Progenitor cell of endocrine pancreas (in vitro differentiated cells): ENCODE measurements around the gene MEGF6. TPM values are rescaled to one million over a fixed set of nuclear protein-coding genes. Genes with fewer than 3 reads are reported as not detected.

Experiments used
- DNase-seq: peaks from one replicate; pipeline ENCODE4 v3.0.0; 2021; ENCODE audit warnings: low spot score; ENCODE audit not compliant: unreplicated experiment
- H3K27ac Mint-ChIP-seq: 2 replicates; pipeline ENCODE4 v1.8.0; 2021; ENCODE audit warnings: mild to moderate bottlenecking, moderate library complexity, mixed read lengths
- H3K27me3 Mint-ChIP-seq: 2 replicates; pipeline ENCODE4 v1.8.0; 2021; ENCODE audit warnings: mixed read lengths
- H3K36me3 Mint-ChIP-seq: 2 replicates; pipeline ENCODE4 v1.8.0; 2022; ENCODE audit warnings: mixed read lengths; ENCODE audit not compliant: insufficient read depth
- H3K4me1 Mint-ChIP-seq: 2 replicates; pipeline ENCODE4 v1.8.0; 2021; ENCODE audit warnings: low read depth, mixed read lengths
- H3K4me3 Mint-ChIP-seq: 2 replicates; pipeline ENCODE4 v1.8.0; 2021; ENCODE audit warnings: low read depth, mild to moderate bottlenecking, moderate library complexity, mixed read lengths
- H3K9me3 Mint-ChIP-seq: 2 replicates; pipeline ENCODE4 v1.8.0; 2021; ENCODE audit warnings: low read depth, mixed read lengths
- CTCF ChIP-seq: fragments of 200-600 bp; sonication (generic); IDR thresholded peaks from one replicate; pipeline ENCODE4 v1.5.0; 2021; ENCODE audit warnings: antibody characterized with exemption, mild to moderate bottlenecking; ENCODE audit not compliant: unreplicated experiment
- total RNA-seq: library from RNA; stranded (reverse); gene quantifications from 2 replicates; pipeline ENCODE4 v1.2.1, GENCODE V29; 2021

Gene MEGF6
- total RNA-seq, 1 donor from 2014 or later, result 83.8 TPM

GRCh38 chr1:3555131-3555920 is 56.0 kb downstream of the MEGF6 start:
- no peaks in the 10 kb centered on the region for H3K27me3 Mint-ChIP-seq
- no peak for DNase-seq
- TF ChIP-seq CTCF, result no peak
- H3K27ac Mint-ChIP-seq, result no peak overlapping the region
- no peaks in the 10 kb centered on the region for H3K36me3 Mint-ChIP-seq
- no peaks in the 10 kb centered on the region for H3K9me3 Mint-ChIP-seq
- no peak overlapping the region for H3K4me3 Mint-ChIP-seq
- no peaks in the 10 kb centered on the region for H3K4me1 Mint-ChIP-seq

GRCh38 chr1:3553940-3554223 is 57.4 kb downstream of the MEGF6 start:
- no peaks in the 10 kb centered on the region for H3K9me3 Mint-ChIP-seq
- no peak overlapping the region for H3K4me3 Mint-ChIP-seq
- no peaks in the 10 kb centered on the region for H3K4me1 Mint-ChIP-seq
- no peak overlapping the region for H3K27ac Mint-ChIP-seq
- no peak for TF ChIP-seq CTCF
- H3K27me3 Mint-ChIP-seq, result no peaks in the 10 kb centered on the region
- DNase-seq, result no peak
- no peaks in the 10 kb centered on the region for H3K36me3 Mint-ChIP-seq

GRCh38 chr1:3553166-3553939 is 58.0 kb downstream of the MEGF6 start:
- no peak for DNase-seq
- Mint-ChIP-seq H3K36me3 (no peaks in the 10 kb centered on the region), H3K9me3 (no peaks in the 10 kb centered on the region), H3K27ac (no peak overlapping the region), H3K27me3 (no peaks in the 10 kb centered on the region), H3K4me1 (no peaks in the 10 kb centered on the region), H3K4me3 (no peak overlapping the region)
- TF ChIP-seq CTCF, result no peak

- no peaks in the 10 kb centered on the region for H3K36me3 Mint-ChIP-seq
- no peak for DNase-seq
- H3K4me3 Mint-ChIP-seq, result no peak overlapping the region
- no peaks in the 10 kb centered on the region for H3K9me3 Mint-ChIP-seq
- TF ChIP-seq CTCF, result no peak
- no peaks in the 10 kb centered on the region for H3K27me3 Mint-ChIP-seq
- no peak overlapping the region for H3K27ac Mint-ChIP-seq
- H3K4me1 Mint-ChIP-seq, result no peaks in the 10 kb centered on the region
These were observed 58.6 kb downstream of the MEGF6 start for GRCh38 chr1:3552751-3553150.

GRCh38 chr1:3552176-3552575 is 59.1 kb downstream of the MEGF6 start:
- TF ChIP-seq CTCF, result no peak
- no peak for DNase-seq
- Mint-ChIP-seq H3K4me3 (no peak overlapping the region), H3K4me1 (no peaks in the 10 kb centered on the region), H3K27me3 (no peaks in the 10 kb centered on the region), H3K27ac (no peak overlapping the region), H3K36me3 (no peaks in the 10 kb centered on the region), H3K9me3 (no peaks in the 10 kb centered on the region)
